ENCODE data around the gene ISYNA1. TPM values are rescaled to one million over a fixed set of nuclear protein-coding genes. Genes with fewer than 3 reads are reported as not detected.

ISYNA1 gene
- total and polyA plus RNA-seq, 7 donors: 6.3 to 17.0 (median 9.8) TPM

GRCh38 chr19:18428787-18429674 lies 8.9 kb downstream of the ISYNA1 start:
- no peaks in the 10 kb centered on the region for H3K9me3 ChIP-seq
- H3K27me3 ChIP-seq (ENCODE audit: insufficient read depth in 3 of 3, low read length in 2 of 3): peaks cover 0 to 5% (median 0%) of the 10 kb centered on the region in 3 donors
- WGBS, 3 donors: 22 to 27% (median 23%) methylated on average over 38 to 77 of the region's 77 CpGs
- peaks cover 0 to 4% of the 10 kb centered on the region in 2 donors for H3K36me3 ChIP-seq (ENCODE audit: insufficient read depth in 1 of 2, low read depth in 1 of 2)
- no peak for TF ChIP-seq CTCF (IDR thresholded peaks at IDR 0.05)
- peak overlapping the region; percentile 41 for H3K4me3 ChIP-seq
- ATAC-seq (peak in 2 of 4 donors; percentile 11 to 12), DNase-seq (peak; percentile 70 to 83)
- no peak overlapping the region for H3K27ac ChIP-seq
- H3K4me1 ChIP-seq: peaks cover 30% of the 10 kb centered on the region
- intact Hi-C loops (cut with DNase I): no loop called here

GRCh38 chr19:18428173-18428786 lies 9.7 kb downstream of the ISYNA1 start:
- ATAC-seq (no peak), DNase-seq (peak in 1 of 2 donors; percentile 50)
- intact Hi-C loops (cut with DNase I): no loop called here
- no peaks in the 10 kb centered on the region for H3K9me3 ChIP-seq
- H3K27ac ChIP-seq: no peak overlapping the region
- no peak for TF ChIP-seq CTCF (IDR thresholded peaks at IDR 0.05)
- no peak overlapping the region for H3K4me3 ChIP-seq
- 82 to 92% (median 85%) methylated on average over 10 to 17 of the region's 17 CpGs for WGBS, 3 donors
- H3K27me3 ChIP-seq (ENCODE audit: insufficient read depth in 3 of 3, low read length in 2 of 3): peaks cover 0 to 4% (median 0%) of the 10 kb centered on the region in 3 donors
- H3K36me3 ChIP-seq (ENCODE audit: insufficient read depth in 1 of 2, low read depth in 1 of 2): peaks cover 0 to 4% of the 10 kb centered on the region in 2 donors
- H3K4me1 ChIP-seq: peaks cover 38% of the 10 kb centered on the region

- no peak for TF ChIP-seq CTCF (IDR thresholded peaks at IDR 0.05)
- intact Hi-C loops (cut with DNase I): no loop called here
- Histone ChIP-seq H3K27ac (no peak overlapping the region), H3K27me3 (ENCODE audit: insufficient read depth in 3 of 3, low read length in 2 of 3) (no peaks in the 10 kb centered on the region), H3K4me3 (no peak overlapping the region), H3K9me3 (no peaks in the 10 kb centered on the region), H3K36me3 (ENCODE audit: insufficient read depth in 1 of 2, low read depth in 1 of 2) (peaks cover 0 to 4% of the 10 kb centered on the region in 2 donors), H3K4me1 (peaks cover 43% of the 10 kb centered on the region)
- DNase-seq (no peak), ATAC-seq (no peak)
- 83 to 85% (median 85%) methylated on average over 11 to 12 of the region's 12 CpGs for WGBS, 3 donors
Observed at GRCh38 chr19:18427743-18428113, 10.2 kb downstream of the ISYNA1 start.

GRCh38 chr19:18427080-18427742 lies 10.7 kb downstream of the ISYNA1 start:
- Histone ChIP-seq H3K4me1 (peaks cover 47% of the 10 kb centered on the region), H3K9me3 (no peaks in the 10 kb centered on the region), H3K27ac (no peak overlapping the region), H3K4me3 (no peak overlapping the region), H3K36me3 (ENCODE audit: insufficient read depth in 1 of 2, low read depth in 1 of 2) (peaks cover 0 to 4% of the 10 kb centered on the region in 2 donors), H3K27me3 (ENCODE audit: insufficient read depth in 3 of 3, low read length in 2 of 3) (no peaks in the 10 kb centered on the region)
- TF ChIP-seq CTCF (IDR thresholded peaks at IDR 0.05): no peak
- 77 to 79% (median 78%) methylated on average over 16 of the region's 16 CpGs for WGBS, 3 donors
- DNase-seq (peak in 1 of 2 donors; percentile 57), ATAC-seq (no peak)
- intact Hi-C loops (cut with DNase I): no loop called here
